ENCODE data around the gene RAP1GAP. TPM values are rescaled to one million over a fixed set of nuclear protein-coding genes. Genes with fewer than 3 reads are reported as not detected.

RAP1GAP gene
- total RNA-seq: under 1 TPM; 0.33 to 0.83 (median 0.56) TPM

DNA sequence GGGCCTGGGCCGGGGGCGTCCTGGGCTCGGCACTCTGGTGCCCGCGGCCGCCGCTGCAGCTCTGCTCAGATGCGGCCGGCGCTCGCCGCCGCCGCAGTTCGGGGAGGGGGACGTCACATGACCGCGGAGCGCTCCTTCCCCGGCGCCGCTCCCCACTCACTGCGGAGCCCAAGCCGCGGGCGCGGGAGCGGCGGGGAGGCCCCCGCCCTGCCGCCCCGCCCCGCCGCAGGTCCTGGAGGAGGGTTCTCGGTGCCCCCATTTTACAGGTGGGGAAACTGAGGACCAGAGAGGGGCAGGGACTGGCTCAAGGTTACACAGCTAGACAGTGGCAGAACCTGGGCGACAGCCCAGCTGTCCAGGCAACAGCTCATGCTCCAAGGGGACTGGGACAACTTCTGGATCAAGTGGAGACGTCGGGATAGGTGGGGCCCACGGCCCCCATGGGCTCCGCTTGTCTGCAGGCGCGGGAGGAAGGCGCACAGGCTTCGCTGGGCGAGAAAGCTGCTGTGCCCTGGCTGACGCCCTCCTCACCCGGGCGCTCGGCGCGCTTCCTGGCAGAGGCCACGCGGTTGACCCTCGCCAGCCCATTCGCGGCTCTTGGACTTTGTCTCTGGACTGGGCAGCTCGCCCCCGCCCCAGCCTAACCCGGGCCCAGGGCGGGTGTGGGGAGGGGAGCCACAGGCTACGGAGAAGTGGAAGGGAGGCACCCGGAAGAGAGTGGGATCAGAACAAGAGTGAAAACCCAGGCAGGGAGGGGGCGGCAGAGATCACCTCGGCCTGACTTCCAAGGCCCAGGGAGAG lies at the start of gene RAP1GAP:
Gene RAP1GAP, minus strand, starts transcription at position 100 of the 801 bp plus-strand sequence. CDS start 49,325 bp downstream, outside the sequence.
- no peak for DNase-seq (ENCODE audit: extremely low spot score)
- intact Hi-C loops (cut with DNase I): no loop called here
- Histone ChIP-seq H3K27me3 (peaks cover 9 to 57% (median 31%) of the 10 kb centered on the region in 4 donors), H3K4me3 (peak within 1 kb of the TSS; percentile 45 to 53 (median 48)), H3K27ac (replicated peaks in 1 of 4) (no peak within 1 kb of the TSS), H3K36me3 (no peaks in the 10 kb centered on the region), H3K9me3 (no peaks in the 10 kb centered on the region), H3K4me1 (peaks cover 46 to 54% (median 48%) of the 10 kb centered on the region in 4 donors)
- WGBS: 4% methylated on average over 8 of the region's 64 CpGs
- TF ChIP-seq POLR2AphosphoS5 (IDR thresholded peaks at IDR 0.05) (no peak), CTCF (IDR thresholded peaks at IDR 0.05) (no peak), EP300 (IDR thresholded peaks at IDR 0.05) (no peak), POLR2A (IDR thresholded peaks at IDR 0.05; ENCODE audit: low read depth) (no peak)

DNA sequence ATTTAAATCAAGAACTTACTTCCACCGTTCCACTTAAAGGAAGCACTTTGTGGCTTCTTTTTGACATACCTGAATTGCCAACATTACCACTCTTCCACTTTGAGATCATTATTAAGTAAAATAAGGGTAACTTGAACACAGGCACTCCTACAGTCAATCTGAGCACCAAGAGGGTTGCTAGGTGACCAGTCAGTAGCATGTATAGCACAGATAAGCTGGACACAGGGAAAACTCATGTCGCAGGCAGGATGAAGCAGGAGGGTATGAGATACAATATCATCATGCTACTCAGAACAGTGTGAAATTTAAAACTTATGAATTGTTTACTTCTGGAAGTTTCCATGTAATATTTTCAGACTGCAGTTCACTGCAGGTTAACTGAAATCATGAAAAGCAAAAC lies 47.0 kb upstream of the RAP1GAP start:
- 80% methylated on average over 2 of the region's 2 CpGs for WGBS
- H3K9me3 ChIP-seq: no peaks in the 10 kb centered on the region
- no peak for TF ChIP-seq POLR2A (IDR thresholded peaks at IDR 0.05; ENCODE audit: low read depth)
- TF ChIP-seq POLR2AphosphoS5 (IDR thresholded peaks at IDR 0.05): no peak
- no peak for TF ChIP-seq CTCF (IDR thresholded peaks at IDR 0.05)
- no peak for TF ChIP-seq EP300 (IDR thresholded peaks at IDR 0.05)
- no peaks in the 10 kb centered on the region for H3K4me1 ChIP-seq
- intact Hi-C loops (cut with DNase I): no loop called here
- no peak overlapping the region for H3K27ac ChIP-seq (replicated peaks in 1 of 4)
- no peak overlapping the region for H3K4me3 ChIP-seq
- peaks cover 51 to 100% (median 100%) of the 10 kb centered on the region in 4 donors for H3K36me3 ChIP-seq
- H3K27me3 ChIP-seq: no peaks in the 10 kb centered on the region
- DNase-seq (ENCODE audit: extremely low spot score): no peak

GRCh38 chr1:21707891-21708290 lies 38.7 kb upstream of the RAP1GAP start:
- intact Hi-C loops (cut with DNase I): no loop called here
- TF ChIP-seq POLR2AphosphoS5 (IDR thresholded peaks at IDR 0.05) (no peak), CTCF (IDR thresholded peaks at IDR 0.05) (no peak), EP300 (IDR thresholded peaks at IDR 0.05) (no peak), POLR2A (IDR thresholded peaks at IDR 0.05; ENCODE audit: low read depth) (no peak)
- WGBS: 84% methylated on average over 4 of the region's 4 CpGs

DNA sequence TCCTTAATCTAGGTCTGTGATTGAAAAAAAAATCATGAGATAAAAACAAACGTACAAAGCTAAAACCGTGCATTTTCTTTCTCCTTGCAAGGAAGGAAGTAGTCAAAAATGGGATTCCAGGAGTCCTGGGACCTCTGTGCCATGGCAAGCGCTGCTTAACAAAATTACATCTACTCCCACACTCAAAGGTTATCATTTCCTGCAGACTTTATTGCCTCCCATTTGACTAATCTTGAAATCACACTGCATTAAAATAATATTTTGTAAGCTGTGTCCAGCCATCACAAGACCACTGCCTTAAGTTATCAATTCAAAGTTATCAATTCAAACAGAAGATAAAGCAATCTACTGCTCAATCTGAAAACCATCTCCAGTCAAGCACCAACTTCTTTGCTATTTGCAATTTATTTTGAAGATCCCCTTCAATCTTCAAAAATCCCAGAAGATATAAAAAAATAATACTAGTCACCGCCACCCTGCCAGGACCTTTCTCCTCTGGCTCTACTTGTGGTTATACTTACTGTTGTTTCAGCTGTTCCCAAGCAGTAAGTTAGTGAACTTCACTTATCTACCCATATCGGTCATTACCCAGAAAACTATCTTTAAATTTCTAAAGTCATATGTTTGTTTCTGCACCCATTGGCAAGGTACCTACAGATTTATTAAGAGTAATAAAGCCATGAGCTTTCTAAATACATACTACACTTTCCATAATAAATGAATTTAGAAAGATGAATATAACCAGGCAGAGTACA lies 38.1 kb upstream of the RAP1GAP start:
- no peak overlapping the region for H3K4me3 ChIP-seq
- H3K9me3 ChIP-seq: no peaks in the 10 kb centered on the region
- peaks cover 31 to 67% (median 59%) of the 10 kb centered on the region in 4 donors for H3K36me3 ChIP-seq
- 76% methylated on average over 5 of the region's 5 CpGs for WGBS
- H3K27ac ChIP-seq (replicated peaks in 1 of 4): no peak overlapping the region
- TF ChIP-seq POLR2AphosphoS5 (IDR thresholded peaks at IDR 0.05) (no peak), CTCF (IDR thresholded peaks at IDR 0.05) (no peak), EP300 (IDR thresholded peaks at IDR 0.05) (no peak), POLR2A (IDR thresholded peaks at IDR 0.05; ENCODE audit: low read depth) (no peak)
- H3K4me1 ChIP-seq: peaks cover 3 to 13% (median 9%) of the 10 kb centered on the region in 4 donors
- H3K27me3 ChIP-seq: no peaks in the 10 kb centered on the region
- DNase-seq (ENCODE audit: extremely low spot score): no peak
- intact Hi-C loops (cut with DNase I): no loop called here

More at GRCh38 chr1:21707891-21708290, 38.7 kb upstream of the RAP1GAP start:
- Histone ChIP-seq H3K4me1 (peaks cover 3 to 13% (median 9%) of the 10 kb centered on the region in 4 donors), H3K27ac (replicated peaks in 1 of 4) (no peak overlapping the region), H3K27me3 (no peaks in the 10 kb centered on the region), H3K36me3 (peaks cover 28 to 67% (median 59%) of the 10 kb centered on the region in 4 donors), H3K9me3 (no peaks in the 10 kb centered on the region), H3K4me3 (no peak overlapping the region)
- no peak for DNase-seq (ENCODE audit: extremely low spot score)

Measured in esophagus muscularis mucosa (tissue), 4 donors.